ENCODE measurements around the gene AFG1L.
"Not testable (repeated sequence)": the region's sequence is repeated elsewhere in the genome, so short reads cannot be mapped to it uniquely, and the experiment has no call there.

Gene AFG1L

DNA sequence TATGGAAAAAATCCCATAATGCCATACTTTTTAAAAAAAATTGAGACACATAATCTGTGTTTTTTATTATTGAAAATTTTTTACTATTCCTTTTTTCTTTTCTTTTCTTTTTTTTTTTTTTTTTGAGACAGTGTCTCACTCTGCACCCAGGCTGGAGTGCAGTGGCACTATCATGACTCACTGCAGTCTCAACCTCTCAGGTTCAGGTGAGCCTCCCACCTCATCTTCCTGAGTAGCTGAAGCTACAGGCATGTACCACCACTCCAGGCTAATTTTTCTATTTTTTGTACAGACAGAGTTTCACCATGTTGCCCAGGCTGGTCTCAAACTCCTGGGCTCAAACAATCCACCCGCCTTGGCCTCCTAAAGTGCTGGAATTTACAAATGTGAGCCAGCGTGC, 100.4 kb downstream of the AFG1L start:
- DNase-seq (ENCODE audit: extremely low spot score): no peak
- no peak for TF ChIP-seq FOXA1 (IDR thresholded peaks at IDR 0.05)
- TF ChIP-seq ZNF384 (IDR thresholded peaks at IDR 0.05): no peak
- no peak for TF ChIP-seq LEF1 (IDR thresholded peaks at IDR 0.05; ENCODE audit: borderline replicate concordance)
- no peak for TF ChIP-seq TARDBP (IDR thresholded peaks at IDR 0.05)
- TF ChIP-seq HDGF (IDR thresholded peaks at IDR 0.05; ENCODE audit: borderline replicate concordance): no peak
- TF ChIP-seq SUZ12 (IDR thresholded peaks at IDR 0.05): no peak
- TF ChIP-seq BHLHE40 (IDR thresholded peaks at IDR 0.05; ENCODE audit: borderline replicate concordance): no peak
- ChIA-PET POLR2A (no interaction called here), CTCF (no interaction called here)

DNA sequence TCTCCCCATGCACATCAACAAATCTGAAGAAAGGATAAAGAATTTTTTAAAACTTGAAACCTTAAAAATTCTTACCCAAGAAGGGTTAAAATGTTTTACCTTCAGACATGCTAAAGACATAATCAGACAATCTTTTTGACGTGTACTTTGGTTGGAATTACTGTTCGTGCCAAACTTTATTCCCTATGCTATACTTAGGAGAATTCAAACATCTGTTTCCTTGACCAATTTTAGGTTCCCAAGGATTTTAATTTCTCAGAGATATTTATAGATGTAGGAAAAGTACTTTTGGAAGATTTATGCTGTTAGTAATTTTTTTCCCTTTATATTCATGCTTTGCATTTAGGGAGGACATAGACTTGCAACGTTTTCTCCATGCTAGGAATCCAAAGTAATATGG, 108.4 kb downstream of the AFG1L start:
- no peak for DNase-seq (ENCODE audit: extremely low spot score)
- ChIA-PET POLR2A (no interaction called here), CTCF (no interaction called here)
- no peak for TF ChIP-seq ZNF384 (IDR thresholded peaks at IDR 0.05)
- TF ChIP-seq, protein P1, sequence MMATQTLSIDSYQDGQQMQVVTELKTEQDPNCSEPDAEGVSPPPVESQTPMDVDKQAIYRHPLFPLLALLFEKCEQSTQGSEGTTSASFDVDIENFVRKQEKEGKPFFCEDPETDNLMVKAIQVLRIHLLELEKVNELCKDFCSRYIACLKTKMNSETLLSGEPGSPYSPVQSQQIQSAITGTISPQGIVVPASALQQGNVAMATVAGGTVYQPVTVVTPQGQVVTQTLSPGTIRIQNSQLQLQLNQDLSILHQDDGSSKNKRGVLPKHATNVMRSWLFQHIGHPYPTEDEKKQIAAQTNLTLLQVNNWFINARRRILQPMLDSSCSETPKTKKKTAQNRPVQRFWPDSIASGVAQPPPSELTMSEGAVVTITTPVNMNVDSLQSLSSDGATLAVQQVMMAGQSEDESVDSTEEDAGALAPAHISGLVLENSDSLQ (IDR thresholded peaks at IDR 0.05): no peak

DNA sequence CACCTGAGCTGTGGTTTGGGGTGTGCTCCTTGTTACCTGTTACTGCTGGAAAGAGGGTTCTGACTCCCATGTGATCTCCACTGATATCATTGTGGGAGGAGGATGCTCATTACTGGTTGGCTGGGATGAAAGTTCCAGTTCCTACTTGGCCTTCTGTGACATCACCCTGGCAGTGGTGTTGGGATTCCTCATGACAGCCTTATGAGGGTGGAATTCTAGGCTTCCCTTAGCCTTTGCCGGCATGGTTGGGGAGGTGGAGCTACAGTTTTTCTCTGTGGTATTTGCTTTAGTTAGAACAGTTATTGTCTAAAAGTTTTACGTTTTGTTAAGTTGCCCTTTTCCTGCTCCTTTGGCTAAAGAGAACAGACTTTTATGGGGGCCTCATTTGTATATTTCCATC, 112.1 kb downstream of the AFG1L start:
- no peak for DNase-seq (ENCODE audit: extremely low spot score)
- CTCF ChIA-PET: no interaction called here
- POLR2A ChIA-PET: no interaction called here
- TF ChIP-seq LEF1 (IDR thresholded peaks at IDR 0.05; ENCODE audit: borderline replicate concordance) (no peak), HDGF (IDR thresholded peaks at IDR 0.05; ENCODE audit: borderline replicate concordance) (no peak), SP1 (IDR thresholded peaks at IDR 0.05) (no peak), L3MBTL2 (conservative IDR thresholded peaks at IDR 0.05) (no peak), ELF4 (IDR thresholded peaks at IDR 0.05) (no peak), TARDBP (IDR thresholded peaks at IDR 0.05) (no peak), NFRKB (IDR thresholded peaks at IDR 0.05) (no peak), FOXM1 (IDR thresholded peaks at IDR 0.05; ENCODE audit: borderline replicate concordance) (no peak), CTBP1 (IDR thresholded peaks at IDR 0.05; ENCODE audit: borderline replicate concordance) (no peak), FOXA1 (IDR thresholded peaks at IDR 0.05) (no peak), ARNT (IDR thresholded peaks at IDR 0.05) (no peak), SUZ12 (IDR thresholded peaks at IDR 0.05) (no peak), FOXK2 (IDR thresholded peaks at IDR 0.05) (no peak), BHLHE40 (IDR thresholded peaks at IDR 0.05; ENCODE audit: borderline replicate concordance) (no peak), ZNF384 (IDR thresholded peaks at IDR 0.05) (no peak)
- TF ChIP-seq, protein P1 (IDR thresholded peaks at IDR 0.05): no peak

DNA sequence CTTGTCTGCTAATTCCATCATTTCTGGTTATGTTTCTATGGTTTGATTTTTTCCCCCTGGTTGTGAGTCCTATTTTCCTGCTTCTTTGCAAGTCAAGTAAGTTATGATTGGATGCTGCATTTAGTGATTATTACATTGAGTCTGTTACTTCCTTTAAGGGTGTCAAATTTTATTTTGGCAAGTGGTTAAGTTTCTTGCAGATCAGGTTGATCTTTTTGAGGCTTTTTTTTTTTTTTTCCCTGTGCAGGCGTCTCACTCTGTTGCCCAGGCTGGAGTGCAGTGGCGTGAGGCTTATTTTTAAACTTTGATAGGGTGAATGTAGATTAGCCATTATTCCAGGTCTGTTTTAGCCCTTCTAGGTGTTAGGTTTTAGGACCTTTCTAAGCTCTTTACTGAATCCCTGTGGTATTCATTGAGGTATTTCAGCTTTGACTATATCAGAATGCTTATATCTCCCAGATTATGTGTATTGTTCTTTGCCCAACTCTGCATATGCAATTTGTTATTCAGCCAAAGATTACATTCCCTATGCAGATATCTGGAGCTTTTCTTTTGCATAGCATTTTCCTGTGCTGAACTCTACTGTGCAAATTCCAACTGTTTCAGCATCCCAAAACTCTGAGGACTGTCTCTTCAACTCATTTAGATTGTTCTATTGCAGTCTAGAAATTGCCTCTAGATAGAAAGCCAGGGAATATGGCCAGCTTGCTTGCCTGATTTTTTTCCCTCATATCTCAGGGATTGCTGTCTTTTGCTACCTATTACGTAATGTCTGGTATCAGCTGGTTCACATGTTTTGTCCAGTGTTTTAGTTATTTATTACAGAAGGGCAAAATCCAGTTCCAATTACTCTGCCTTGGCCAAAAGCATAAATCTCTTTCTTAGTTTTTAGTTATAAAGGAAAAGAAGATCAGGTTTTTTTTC, 113.3 kb downstream of the AFG1L start:
- TF ChIP-seq BHLHE40 (IDR thresholded peaks at IDR 0.05; ENCODE audit: borderline replicate concordance) (no peak), L3MBTL2 (conservative IDR thresholded peaks at IDR 0.05) (no peak), ARNT (IDR thresholded peaks at IDR 0.05) (no peak), TARDBP (IDR thresholded peaks at IDR 0.05) (no peak), LEF1 (IDR thresholded peaks at IDR 0.05; ENCODE audit: borderline replicate concordance) (no peak), NFRKB (IDR thresholded peaks at IDR 0.05) (no peak), FOXK2 (IDR thresholded peaks at IDR 0.05) (no peak), CTBP1 (IDR thresholded peaks at IDR 0.05; ENCODE audit: borderline replicate concordance) (no peak), HDGF (IDR thresholded peaks at IDR 0.05; ENCODE audit: borderline replicate concordance) (no peak), ZNF384 (IDR thresholded peaks at IDR 0.05) (no peak), SUZ12 (IDR thresholded peaks at IDR 0.05) (no peak), ELF4 (IDR thresholded peaks at IDR 0.05) (no peak), FOXM1 (IDR thresholded peaks at IDR 0.05; ENCODE audit: borderline replicate concordance) (no peak), SP1 (IDR thresholded peaks at IDR 0.05) (no peak), FOXA1 (IDR thresholded peaks at IDR 0.05) (no peak)
- TF ChIP-seq, protein P1 (IDR thresholded peaks at IDR 0.05): no peak
- no peak for DNase-seq (ENCODE audit: extremely low spot score)
- ChIA-PET POLR2A (no interaction called here), CTCF (no interaction called here)

DNA sequence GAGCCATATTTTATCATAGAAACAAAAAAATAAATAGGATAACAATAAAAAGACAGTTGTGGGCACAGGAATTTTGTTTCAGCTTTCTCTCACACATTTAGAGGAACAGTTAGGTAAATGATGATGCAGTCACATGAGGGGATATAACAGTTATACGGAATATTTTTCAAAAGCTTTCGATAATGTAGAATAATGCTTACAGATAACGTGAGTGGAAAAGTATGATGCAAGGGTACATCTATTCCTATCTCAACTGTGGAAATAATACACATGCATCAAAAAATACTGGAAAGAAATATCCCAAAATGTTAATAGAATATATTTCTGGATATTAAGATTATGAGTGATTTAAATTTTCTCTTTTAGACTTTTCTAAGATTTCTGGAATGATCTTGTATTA, 114.0 kb downstream of the AFG1L start:
- ChIA-PET CTCF (no interaction called here), POLR2A (no interaction called here)
- TF ChIP-seq HDGF (IDR thresholded peaks at IDR 0.05; ENCODE audit: borderline replicate concordance) (no peak), TARDBP (IDR thresholded peaks at IDR 0.05) (no peak), FOXA1 (IDR thresholded peaks at IDR 0.05) (no peak), NFRKB (IDR thresholded peaks at IDR 0.05) (no peak), L3MBTL2 (conservative IDR thresholded peaks at IDR 0.05) (no peak), LEF1 (IDR thresholded peaks at IDR 0.05; ENCODE audit: borderline replicate concordance) (no peak), SUZ12 (IDR thresholded peaks at IDR 0.05) (no peak), ELF4 (IDR thresholded peaks at IDR 0.05) (no peak), ZNF384 (IDR thresholded peaks at IDR 0.05) (no peak), ARNT (IDR thresholded peaks at IDR 0.05) (no peak), FOXM1 (IDR thresholded peaks at IDR 0.05; ENCODE audit: borderline replicate concordance) (no peak), CTBP1 (IDR thresholded peaks at IDR 0.05; ENCODE audit: borderline replicate concordance) (no peak), FOXK2 (IDR thresholded peaks at IDR 0.05) (no peak), SP1 (IDR thresholded peaks at IDR 0.05) (no peak), BHLHE40 (IDR thresholded peaks at IDR 0.05; ENCODE audit: borderline replicate concordance) (no peak)
- TF ChIP-seq, protein P1 (IDR thresholded peaks at IDR 0.05): no peak
- no peak for DNase-seq (ENCODE audit: extremely low spot score)

DNA sequence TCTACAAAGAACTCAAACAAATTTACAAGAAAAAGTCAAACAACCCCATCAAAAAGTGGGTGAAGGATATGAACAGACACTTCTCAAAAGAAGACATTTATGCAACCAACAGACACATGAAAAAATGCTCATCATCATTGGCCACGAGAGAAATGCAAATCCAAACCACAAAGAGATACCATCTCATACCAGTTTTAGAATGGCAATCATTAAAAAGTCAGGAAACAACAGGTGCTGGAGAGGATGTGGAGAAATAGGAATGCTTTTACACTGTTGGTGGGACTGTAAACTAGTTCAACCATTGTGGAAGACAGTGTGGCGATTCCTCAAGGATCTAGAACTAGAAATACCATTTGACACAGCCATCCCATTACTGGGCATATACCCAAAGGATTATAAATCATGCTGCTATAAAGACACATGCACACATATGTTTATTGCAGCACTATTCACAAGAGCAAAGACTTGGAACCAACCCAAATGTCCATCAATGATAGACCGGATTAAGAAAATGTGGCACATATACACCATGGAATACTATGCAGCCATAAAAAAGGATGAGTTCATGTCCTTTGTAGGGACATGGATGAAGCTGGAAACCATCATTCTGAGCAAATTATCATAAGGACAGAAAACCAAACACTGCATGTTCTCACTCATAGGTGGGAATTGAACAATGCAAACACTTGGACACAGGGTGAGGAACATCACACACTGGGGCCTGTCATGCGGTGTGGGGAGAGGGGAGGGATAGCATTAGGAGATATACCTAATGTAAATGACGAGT, 121.4 kb downstream of the AFG1L start:
- DNase-seq (ENCODE audit: extremely low spot score); POLR2A ChIA-PET; CTCF ChIA-PET: not testable (repeated sequence)

All from HEK293T (cell line).